GM21737 (cell line): Measurements from ENCODE around the gene PDE10A.

Experiments
- ATAC-seq: cut with Tn5 transposase; IDR thresholded peaks from one replicate; pipeline ENCODE4 v1.9.1; 2021; ENCODE audit warnings: mild to moderate bottlenecking, moderate library complexity; ENCODE audit not compliant: unreplicated experiment

Gene PDE10A

DNA sequence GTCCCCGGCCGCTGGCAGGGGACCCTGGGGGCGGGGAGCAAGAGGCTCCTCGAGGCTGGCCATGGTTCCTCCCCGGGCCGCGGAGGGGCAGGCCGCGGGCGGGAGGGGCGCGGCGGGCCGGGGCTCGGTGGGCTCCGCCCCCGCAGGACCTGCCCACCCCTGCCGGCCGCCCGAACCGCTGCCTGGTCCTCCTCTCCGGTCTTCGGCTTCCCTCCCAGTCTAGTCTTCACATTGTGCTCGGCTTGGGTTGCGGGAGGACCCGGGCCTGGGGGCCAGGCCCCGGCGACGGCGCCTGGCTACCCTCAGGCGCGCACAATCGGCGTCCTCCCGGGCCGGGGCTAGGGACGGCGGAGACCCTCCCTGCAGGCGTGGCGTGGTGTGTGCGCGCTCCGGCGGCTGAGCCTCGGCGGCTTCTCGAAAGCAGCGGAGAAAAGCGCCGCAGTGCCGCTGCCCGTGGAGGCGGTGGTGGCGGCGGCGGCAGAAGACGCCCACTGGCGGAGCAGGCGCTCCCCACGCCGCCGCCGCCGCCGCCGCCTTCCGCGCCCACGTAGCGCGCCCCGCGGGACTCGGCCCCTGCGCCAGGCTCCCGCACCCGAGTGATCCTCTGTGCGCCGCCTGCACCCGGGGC, at the start of gene PDE10A:
PDE10A (minus strand) TSS at position 493 of the 628 bp plus-strand sequence; CDS start at position 63, 430 bp downstream.
- ATAC-seq = no peak

DNA sequence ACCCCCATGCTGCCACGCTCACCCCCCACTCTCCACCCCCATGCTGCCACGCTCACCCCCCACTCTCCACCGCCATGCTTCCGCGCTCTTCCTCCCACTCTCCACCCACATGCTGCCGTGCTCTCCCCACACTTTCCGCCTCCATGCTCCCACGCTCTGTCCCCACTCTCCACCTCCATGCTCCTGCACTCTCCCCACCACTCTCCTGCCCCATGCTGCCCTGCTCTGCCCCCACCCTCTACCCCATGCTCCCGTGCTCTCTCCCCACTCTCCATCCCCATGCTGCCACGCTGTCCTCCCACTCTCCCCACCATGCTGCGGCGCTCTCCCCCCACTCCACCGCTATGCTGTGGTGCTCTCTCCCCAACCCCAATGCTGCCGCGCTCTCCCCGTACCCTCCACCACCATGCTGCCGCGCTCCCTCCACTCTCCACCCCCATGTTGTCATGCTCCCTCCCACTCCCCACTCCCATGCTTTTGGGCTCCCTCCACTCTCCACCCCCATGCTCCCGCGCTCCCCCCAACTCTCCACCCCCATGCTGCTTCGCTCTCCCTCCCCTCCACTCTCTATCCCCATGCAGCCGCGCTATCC, 46.0 kb upstream of the PDE10A start:
- no peak for ATAC-seq

DNA sequence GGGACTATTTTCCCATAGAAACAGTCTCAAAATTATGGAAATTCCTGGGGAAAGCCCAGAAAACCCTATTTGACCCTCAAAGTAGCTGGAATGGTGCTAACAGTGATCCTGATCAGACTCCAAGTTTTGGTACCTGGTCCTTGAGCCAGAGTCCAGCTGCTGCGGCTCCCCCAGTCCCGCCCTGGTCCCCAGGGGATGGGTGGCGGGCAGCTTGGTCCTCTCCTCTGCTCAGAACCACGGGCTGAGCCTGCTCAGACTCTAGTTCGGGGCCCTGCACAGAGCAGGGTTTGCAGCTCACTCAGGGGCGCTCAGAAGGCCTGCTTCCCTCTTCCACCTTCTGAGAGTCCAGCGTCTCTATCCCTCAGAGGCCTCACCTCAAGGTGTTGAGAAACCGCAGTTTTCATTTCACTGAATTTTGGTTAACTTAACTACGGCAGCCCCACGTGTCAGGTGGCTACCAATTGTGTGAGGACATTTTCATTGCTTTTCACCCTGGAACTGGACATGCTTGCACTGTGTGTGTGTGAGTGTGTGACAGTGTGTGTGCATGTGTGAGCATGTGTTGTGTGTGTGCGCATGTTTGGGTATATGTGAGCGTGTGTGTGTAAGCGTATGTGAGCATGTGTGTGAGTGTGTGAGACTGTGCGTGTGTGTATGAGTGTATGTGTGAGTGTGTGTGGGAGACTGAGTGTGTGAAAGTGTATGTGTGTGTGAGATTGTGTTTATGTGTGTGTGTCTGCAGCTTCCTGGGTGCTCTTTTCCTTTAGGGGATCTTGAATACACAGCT, 44.2 kb upstream of the PDE10A start:
- no peak for ATAC-seq

DNA sequence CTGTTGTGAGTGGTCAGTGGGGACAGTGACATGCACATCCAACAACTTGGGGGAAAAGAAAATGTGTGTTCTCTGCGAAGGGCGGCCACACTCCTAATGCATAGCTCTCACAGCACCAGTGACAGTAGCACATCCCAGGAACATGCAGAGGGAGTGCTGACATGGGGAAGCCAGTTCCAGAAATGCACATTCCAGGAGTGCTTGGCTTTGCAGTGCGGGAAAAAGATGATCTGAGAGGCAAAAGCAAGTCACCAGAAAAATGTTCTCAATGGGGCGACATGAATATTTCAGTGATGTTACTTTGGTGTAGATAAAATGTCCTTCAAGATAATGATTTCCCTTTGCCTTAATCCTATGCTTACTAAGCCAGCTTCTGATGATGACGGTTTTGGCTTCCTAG, 42.9 kb upstream of the PDE10A start:
- ATAC-seq = no peak

DNA sequence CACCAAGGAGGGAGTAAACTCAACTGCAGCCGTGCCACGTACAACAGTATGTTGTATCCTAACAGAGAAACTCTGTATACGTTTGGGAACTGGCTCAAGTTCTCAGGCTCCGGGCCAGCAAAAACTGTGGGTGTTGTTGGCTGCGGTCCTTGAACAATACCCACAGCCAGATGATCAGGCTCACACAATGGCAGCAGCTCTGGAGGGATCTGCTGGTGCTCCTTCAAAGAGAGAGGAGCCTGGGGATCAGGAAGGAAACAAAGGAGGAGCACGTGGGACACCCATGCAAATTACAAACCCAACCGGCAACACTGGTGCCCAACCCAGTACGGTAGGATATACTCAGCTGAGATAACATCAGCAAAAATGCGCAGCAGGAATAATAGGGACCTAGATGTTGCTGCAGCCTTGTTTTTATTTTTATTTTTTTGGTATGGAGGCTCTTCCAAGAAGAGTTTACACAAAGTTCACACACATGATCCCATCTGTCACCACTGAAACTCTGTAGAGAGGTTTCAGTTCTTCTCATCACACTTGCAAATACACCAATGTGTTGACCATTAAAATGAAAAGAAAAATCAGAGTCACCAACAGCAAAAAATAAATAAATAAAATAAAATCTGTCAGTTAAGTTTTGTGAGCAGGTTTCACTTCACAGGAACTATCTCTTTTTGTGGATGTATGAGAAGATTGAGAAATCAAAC, 41.2 kb upstream of the PDE10A start:
- ATAC-seq = no peak

DNA sequence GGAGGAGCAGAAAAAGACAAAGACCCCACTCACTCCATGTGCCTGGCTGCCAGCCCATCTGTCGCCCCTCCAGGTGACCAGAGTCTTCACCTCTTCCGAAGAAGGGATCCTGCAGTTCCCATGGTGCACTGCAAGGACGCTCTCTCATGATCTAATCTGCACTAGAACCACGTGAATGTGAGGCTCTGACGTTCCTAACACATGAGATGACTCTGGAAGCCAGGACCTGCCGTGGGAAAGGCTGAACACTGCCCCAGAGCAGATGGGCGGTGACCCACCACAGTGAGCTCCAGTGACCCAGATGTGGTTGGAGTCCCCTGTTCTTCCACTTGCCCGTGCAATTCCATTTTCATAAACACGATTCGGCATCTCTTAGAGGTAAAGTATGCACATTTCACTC, 39.6 kb upstream of the PDE10A start:
- ATAC-seq = no peak

DNA sequence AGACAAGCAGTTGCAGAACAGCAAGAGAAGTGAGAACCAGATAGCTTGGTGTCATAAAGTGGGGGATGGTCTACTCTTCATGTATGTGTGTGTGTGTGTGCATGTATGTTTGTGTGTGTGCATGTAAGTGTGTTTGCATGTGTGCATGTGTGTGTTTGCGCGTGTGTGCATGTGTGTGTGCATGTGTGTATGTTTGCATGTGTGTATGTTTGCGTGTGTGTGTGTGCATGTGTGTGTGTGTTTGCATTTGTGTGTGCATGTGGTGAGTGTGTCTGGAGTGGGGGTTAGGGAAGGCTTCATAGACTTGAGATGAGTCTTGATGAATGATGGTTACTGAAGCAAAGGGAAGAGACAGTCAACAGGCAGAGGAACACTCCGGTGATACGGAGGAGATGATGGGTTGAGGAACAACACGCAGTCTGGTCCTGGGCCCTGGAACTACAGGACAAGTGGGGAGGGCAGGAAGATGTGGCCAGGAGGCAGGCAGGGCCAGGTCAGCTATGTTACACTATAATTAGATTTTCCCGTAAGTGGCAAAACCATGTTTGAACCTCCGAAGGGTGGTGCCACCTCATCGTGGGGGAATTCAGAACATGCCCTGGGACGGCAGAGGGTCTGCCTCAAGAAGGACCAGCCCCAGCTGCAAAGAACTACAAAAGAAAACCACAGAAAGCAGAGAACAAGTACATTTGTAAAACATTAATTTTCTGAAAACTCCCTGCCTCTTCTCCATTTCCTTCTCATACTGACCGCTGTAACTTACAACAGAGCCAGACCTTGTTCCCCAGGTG, 38.7 kb upstream of the PDE10A start:
- peak; percentile 74 for ATAC-seq

DNA sequence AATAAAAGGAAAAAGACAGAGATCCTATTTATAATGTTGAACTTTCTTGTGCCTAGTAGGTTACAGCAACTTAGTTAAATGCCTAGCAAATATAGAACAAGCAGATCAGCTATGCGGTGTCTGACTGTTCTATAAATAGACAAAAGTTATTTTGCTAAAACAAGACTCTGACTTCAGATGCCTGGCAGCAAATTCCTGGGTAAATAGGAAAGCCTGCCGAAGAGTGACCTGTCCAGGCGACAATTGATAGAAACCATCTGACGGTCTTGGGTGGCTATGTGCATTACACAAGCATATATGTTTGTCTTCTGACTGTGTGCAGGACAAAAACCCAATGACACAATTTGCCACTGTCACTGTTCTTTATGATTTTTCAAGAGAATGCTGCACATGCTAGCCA, 38.0 kb upstream of the PDE10A start:
- no peak for ATAC-seq

DNA sequence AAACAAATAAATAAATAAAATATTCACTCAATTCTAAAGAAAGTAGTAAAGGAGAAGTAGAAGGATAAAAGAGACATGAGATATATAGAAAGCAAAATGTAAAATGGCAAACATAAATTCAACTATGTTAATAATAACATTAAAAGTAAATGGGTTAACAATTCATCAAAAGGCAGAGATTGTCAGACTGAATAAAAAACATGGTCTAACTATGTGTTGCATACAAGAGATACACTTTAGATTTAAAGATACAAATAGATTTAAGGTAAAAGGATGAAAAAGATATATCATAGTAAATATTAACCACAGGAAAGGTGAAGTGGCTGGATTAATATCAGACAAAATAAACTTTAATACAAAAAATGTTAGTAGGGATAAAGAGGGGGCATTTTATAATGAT, 35.8 kb upstream of the PDE10A start:
- no peak for ATAC-seq

DNA sequence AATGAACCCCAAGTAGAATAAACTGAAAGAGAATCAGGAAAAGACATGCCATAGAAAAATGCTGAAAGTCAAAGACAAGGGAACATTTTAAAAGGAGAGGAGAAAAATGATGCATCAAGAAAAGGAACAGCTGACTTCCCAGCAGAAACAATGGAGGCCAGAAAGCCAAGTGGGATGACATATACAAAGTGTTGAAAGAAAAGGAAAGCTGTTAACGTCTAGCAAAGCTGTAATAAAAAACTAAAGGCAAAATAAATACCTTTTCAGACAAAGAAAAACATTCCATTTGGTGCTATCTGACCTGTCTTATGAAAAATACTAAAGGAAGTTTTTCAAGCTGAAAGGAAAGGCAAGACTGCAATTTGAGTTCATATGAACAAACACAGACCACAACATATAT, 34.1 kb upstream of the PDE10A start:
- no peak for ATAC-seq

DNA sequence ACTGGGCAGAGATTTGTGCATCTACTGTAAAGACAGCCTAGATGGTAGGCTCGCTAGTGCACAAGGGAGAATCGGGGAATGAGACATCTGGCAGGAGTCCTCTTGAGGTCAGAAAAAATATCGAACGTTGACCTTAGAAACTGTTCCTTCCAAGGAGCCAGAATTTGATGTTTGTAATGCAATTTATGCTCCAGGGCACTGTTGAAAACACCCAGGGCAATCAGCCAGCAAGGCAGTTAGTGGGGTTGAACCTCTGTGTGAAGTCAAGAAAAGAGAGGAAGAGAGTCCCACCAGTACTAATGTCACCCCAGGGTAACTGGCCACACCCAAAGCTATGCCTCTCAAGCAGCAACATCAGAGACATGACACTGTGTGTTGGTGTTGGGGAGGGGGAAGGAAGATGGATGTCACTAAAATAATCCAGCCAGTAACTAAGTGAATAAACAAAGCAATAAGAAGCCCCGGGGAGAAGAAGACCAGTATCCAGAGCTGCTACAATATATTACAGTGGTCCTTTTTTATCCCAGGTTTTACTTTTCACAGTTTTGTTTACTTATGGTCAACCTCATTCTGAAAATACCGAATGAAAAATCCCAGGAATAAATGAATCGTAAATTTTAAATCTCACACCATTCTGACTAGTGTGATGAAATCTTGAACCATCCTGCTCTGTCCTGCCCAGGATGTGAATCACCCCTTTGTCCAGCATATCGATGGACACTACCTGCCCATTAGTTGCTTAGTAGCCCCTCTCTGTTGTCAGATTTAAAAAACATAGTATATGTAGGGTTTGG, 32.9 kb upstream of the PDE10A start:
- no peak for ATAC-seq

DNA sequence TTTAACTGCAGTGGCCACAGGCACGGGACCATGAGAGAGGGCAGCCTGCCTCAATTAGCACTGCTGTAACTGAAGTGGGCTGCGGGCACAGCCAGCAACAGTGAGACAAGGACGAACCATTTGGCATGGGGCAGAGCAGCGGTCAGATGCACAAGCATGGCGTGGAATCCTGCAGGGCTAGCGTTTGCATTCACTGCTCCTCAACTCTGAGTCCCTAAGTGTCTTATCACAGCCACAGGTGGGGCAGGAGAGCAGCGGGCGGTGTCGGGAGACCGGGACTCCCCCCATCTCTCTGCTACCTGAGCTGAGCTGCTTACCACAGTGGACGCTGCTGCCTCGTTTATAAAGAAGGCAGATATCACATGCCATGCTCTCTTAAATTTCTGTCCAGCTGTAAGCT, 31.3 kb upstream of the PDE10A start:
- ATAC-seq = no peak

DNA sequence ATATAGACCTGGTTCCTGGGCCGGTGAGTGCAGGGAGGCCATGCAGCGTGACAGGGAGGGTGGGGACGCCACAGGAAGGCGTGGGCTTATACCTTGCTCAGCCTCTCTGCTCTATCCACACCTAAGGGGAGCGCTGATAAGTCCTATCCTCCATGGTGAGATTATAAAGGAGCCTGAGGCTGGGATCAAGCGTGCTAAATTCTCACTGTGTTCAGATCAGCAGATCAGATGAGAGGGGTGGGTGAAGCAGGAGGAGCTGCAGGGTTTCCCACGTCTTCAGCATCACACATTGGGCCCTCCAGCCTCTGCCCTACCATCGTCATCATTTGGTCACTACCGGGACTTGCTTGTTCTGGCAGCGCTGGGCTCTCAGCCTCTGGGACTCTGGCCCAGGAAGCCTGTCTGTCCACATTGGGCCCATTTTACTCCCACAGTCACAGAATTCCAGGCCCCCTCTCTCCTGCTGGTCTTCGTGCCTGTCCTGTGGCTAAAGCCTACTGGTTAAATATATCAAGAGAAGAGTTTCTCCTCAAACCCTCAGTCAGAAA, 29.1 kb upstream of the PDE10A start:
- ATAC-seq = no peak

DNA sequence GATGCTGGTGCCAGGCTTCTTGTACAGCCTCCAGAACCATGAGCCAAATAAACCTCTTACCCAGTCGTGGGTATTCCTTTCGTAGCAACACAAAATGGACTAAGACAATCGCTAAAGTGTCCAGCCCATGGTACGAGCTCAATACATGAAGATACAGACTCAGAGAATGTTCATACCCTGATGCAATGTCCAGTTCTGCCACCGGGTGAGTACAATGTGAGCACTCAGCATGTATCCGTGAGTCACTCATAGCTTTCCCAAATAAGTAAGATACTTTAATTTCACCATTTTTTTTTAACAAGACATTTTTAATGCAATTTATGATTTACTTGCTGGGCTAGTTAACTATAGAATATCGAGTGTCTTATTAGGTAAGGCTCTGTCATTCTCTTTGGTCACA, 26.7 kb upstream of the PDE10A start:
- ATAC-seq = no peak

DNA sequence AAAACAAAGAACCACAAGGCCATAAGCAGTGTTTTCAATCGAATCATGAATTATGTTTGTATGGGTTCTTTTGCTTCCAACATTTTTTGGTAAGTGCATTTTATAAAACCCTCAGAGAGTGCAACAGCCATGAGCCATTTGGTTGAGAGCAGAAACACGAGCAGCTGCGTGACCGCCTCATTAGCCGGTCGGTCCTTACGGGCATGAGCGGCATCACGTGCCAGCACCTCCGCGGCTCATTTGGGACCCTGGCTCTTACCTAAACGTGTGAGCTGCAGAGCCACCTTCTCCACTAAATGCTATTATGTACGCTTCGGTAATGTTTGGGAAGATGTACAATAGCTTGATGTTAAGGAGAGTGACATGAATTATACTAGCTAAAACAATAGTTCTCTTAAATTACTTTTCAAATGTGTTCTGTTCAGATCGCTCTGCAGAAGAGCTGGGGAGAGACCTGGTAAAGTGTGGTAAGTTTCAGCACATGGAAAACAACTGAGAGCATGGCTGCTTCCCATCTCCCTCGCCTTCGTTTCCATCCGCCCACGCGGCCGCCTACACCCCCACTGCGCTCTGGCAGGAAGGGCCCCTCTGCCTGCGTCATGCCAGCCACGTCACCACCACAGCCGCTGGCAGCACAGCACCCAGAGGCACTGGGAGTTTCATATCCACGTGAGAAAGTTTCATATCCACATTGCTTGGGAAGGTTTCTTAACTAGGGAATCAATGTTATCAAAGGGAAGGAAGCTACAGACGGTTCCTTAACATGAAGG, 23.7 kb upstream of the PDE10A start:
- ATAC-seq = no peak

DNA sequence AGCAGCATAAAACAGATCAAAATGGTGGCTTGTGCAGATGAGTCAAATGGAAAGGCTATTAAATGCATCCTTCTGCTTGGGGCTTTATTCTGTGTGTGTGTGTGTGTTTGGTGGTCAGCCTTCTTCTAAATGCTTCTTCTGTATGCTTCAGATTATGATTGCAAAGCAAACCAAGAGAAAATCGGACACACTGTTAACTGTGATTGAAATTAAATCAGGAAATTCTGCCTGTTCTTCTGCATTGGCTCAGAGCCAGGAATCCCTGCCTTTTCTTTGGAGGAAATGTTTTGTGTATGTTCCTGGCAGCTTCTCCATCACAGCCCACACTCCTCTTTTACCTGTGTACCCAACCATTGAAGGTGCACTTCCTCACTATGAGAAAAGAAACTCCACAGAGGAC, 22.3 kb upstream of the PDE10A start:
- no peak for ATAC-seq

DNA sequence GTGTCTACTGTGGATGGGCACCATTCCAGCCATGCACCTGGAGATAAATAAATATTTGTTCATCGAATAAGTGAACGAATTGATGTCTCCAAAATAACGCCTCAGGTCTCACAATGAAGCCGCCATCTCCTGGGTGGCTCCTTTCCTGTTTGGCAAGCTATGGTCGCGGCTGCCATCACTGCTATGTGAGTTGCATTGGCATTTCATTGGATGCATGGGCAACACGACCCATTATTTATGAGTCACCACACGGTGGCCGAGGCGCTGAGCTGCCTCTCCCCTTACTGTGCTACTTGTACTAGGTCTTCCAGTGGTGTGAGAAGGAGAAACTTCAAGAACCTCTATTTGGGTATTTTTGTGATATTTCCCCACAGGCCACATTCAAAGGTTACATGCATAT, 21.3 kb upstream of the PDE10A start:
- ATAC-seq = no peak

DNA sequence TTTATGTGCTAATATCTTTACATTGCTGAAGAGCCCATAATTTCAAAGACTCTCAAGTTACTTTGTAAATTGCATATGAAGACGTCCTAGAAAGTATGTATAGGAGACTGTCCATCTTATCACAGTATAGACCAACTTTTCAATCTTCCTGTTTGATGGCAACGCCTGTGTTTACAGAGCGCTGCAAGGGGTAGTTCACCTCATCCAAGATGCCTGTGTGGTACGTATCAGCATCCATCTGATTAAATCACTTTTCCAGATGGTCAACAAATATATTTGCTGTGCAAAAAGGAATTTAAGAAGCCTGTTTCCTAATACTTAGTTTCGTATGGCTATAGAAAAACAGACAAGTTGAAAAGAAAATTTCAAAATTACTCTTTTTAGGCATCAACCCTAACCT, 17.9 kb upstream of the PDE10A start:
- no peak for ATAC-seq

DNA sequence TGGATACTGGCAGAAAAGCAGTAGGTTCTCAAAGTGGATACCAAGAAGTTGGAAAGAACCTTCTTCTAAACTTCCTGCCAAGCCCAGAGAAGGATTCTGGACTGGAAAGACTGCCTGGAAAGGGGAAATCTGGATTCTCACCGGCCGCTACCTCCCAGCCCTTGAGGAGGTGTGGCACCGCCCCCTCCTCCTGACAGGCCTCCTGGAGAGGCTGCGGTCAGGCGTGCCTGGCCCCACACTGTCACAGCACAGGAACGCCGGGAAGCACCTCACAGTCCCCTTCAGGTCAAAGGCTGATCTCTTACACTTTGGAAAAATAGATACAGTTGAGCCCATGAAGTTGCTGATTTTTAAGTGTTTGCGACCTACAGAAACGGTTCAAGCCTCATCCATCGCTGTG, 16.3 kb upstream of the PDE10A start:
- no peak for ATAC-seq
